ENCODE measurements around the gene NTN4.

GRCh38 chr12:95643256-95643655 lies 147.3 kb downstream of the NTN4 start:
- TF ChIP-seq PPARA (CRISPR knock-in tag; IDR thresholded peaks at IDR 0.05; ENCODE audit: borderline replicate concordance) = no peak
- TF ChIP-seq PATZ1 (CRISPR knock-in tag; IDR thresholded peaks at IDR 0.05; ENCODE audit: borderline replicate concordance) = no peak
- no peak for TF ChIP-seq ZNF565 (CRISPR knock-in tag; conservative IDR thresholded peaks at IDR 0.05; ENCODE audit: low read depth)
- no peak for TF ChIP-seq ARNTL (CRISPR knock-in tag; IDR thresholded peaks at IDR 0.05; ENCODE audit: borderline replicate concordance, low read depth)
- no peak for TF ChIP-seq GLIS3 (CRISPR knock-in tag; IDR thresholded peaks at IDR 0.05)
- no peak for TF ChIP-seq OSR1 (CRISPR knock-in tag; IDR thresholded peaks at IDR 0.05)
- TF ChIP-seq ESRRG (CRISPR knock-in tag; IDR thresholded peaks at IDR 0.05) = no peak
- no peak for TF ChIP-seq ISL1 (CRISPR knock-in tag; IDR thresholded peaks at IDR 0.05)
- no peak for TF ChIP-seq ZFP3 (CRISPR knock-in tag; IDR thresholded peaks at IDR 0.05)
- no peak for TF ChIP-seq CREB5 (CRISPR knock-in tag; IDR thresholded peaks at IDR 0.05; ENCODE audit: low read depth)

All from SK-N-SH treated with all-trans-retinoic acid at 6 μM for 48 hours (cell line).